Measurements from ENCODE around the gene MIEF1. TPM values are rescaled to one million over a fixed set of nuclear protein-coding genes. Genes with fewer than 3 reads are reported as not detected.

Gene MIEF1
- total and polyA plus RNA-seq, 2 of the 8 experiments (the other 6 are each of a cell fraction or from before 2014, with no cell fraction given): 16.8 to 32.7 TPM

DNA sequence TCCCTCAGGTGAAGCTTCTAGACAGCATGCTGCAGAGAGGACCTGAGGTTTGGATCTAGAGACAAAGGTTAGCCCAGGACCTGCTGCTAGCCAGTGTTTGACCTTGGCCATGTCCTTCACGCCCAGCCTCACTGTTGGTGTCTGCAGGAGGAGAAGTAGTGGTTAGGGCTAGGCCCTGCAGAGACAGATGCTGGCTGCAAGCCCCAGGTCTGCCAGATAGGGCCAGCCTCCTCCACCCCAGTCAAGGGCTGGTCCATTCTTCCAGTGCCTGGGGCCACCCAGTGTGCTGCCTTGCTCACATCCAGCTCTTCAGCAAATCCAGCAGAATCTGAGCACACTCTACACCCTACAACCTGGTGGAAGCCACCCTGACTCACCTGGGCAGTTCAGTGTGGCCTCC is 21.5 kb upstream of the MIEF1 start:
- Histone ChIP-seq H3K4me1 (replicated peaks in 1 of 4; ENCODE audit: control insufficient read depth in 3 of 4, insufficient read depth in 4 of 4, low read length in 3 of 4) (no peaks in the 10 kb centered on the region; a peak in 1 of 7 replicates), H3K27me3 (replicated peaks in 1 of 4; ENCODE audit: control insufficient read depth in 3 of 4, extremely low read depth in 1 of 4, insufficient read depth in 3 of 4, low read length in 3 of 4) (no peaks in the 10 kb centered on the region; a peak in 1 of 7 replicates), H2AK5ac (ENCODE audit: low read depth, low read length) (no peak overlapping the region), H3K4me3 (ENCODE audit: extremely low read depth in 1 of 4, insufficient read depth in 2 of 4, low read depth in 3 of 4, low read length in 4 of 4) (no peak overlapping the region), H3K36me3 (ENCODE audit: control insufficient read depth in 2 of 4, insufficient read depth in 4 of 4, low read length in 3 of 4) (no peaks in the 10 kb centered on the region), H3K23me2 (ENCODE audit: low read depth, low read length) (no peaks in the 10 kb centered on the region), H4K20me1 (replicated peaks in 1 of 2; ENCODE audit: control insufficient read depth in 1 of 2, insufficient read depth in 2 of 2, low read length in 2 of 2) (peaks cover 9 to 17% of the 10 kb centered on the region in 2 experiments), H3K56ac (replicated peaks; ENCODE audit: insufficient read length, low read depth, low read length) (no peak overlapping the region), H2BK5ac (ENCODE audit: low read depth, low read length) (no peak overlapping the region), H3K27ac (ENCODE audit: low read depth, low read length) (no peak overlapping the region), H2BK12ac (ENCODE audit: low read depth, low read length) (0 out of 2 replicates have a peak overlapping the region, but pooled peaks have one; percentile 9), H2BK15ac (ENCODE audit: low read length) (no peak overlapping the region), H4K8ac (ENCODE audit: extremely low read depth, insufficient read depth, low read length) (no peak overlapping the region), H2AFZ (ENCODE audit: low read length) (no peak overlapping the region), H3K79me2 (ENCODE audit: control insufficient read depth in 1 of 2, insufficient read depth in 2 of 2, low read length in 2 of 2) (no peaks in the 10 kb centered on the region), H4K91ac (replicated peaks; ENCODE audit: insufficient read length, low read length) (no peak overlapping the region), H4K5ac (ENCODE audit: insufficient read length, low read depth, low read length) (no peak overlapping the region), H3K18ac (ENCODE audit: extremely low read depth, low read length) (no peak overlapping the region), H3K14ac (ENCODE audit: insufficient read length) (no peak overlapping the region), H3K4me2 (ENCODE audit: insufficient read depth in 1 of 2, low read depth in 2 of 2, low read length in 2 of 2) (no peak overlapping the region), H3K23ac (ENCODE audit: insufficient read length) (no peak overlapping the region), H3K79me1 (ENCODE audit: low read depth, low read length) (peaks cover 3% of the 10 kb centered on the region), H3K9me3 (ENCODE audit: insufficient read depth in 2 of 2, low read depth in 1 of 2, low read length in 1 of 2) (no peaks in the 10 kb centered on the region), H3K9ac (replicated peaks in 1 of 4; ENCODE audit: extremely low read depth in 1 of 4, low read depth in 3 of 4, low read length in 3 of 4) (no peak overlapping the region), H3K4ac (replicated peaks; ENCODE audit: insufficient read length, low read depth, low read length) (no peak overlapping the region), H2BK20ac (ENCODE audit: low read length) (no peak overlapping the region), H2BK120ac (replicated peaks; ENCODE audit: low read depth, low read length) (no peak overlapping the region)
- ChIA-PET CTCF (ENCODE audit: partially characterized antibody) (interaction anchor here (0.8 to 11.1 kb wide), 10 partner anchors 9 to 137 kb away, joined by 3 to 120 read pairs (median 6); no protein-coding TSS in a partner anchor), POLR2A (ENCODE audit: partially characterized antibody) (interaction anchor here (1.0 to 1.4 kb wide), 4 partner anchors 14 to 81 kb away, joined by 3 to 6 read pairs (median 4); partner anchors contain the start of genes ATF4 and TAB1)
- 90% methylated on average over 1 of the region's 1 CpG; no CpG with 5 or more reads in 1 of the 2 experiments for WGBS, 2 experiments (ENCODE audit: extremely low coverage in 1 of 2, insufficient coverage in 1 of 2, insufficient read length in 1 of 2, insufficient replicate concordance in 2 of 2, low coverage in 1 of 2, low lambda C conversion rate in 2 of 2, missing lambda C conversion rate in 1 of 2)
- no peak for DNase-seq (ENCODE audit: low read depth in 1 of 2, low spot score in 2 of 2)
- FAIRE-seq: no peak
- TF ChIP-seq RFX5 (IDR thresholded peaks at IDR 0.05; ENCODE audit: borderline replicate concordance, low read depth, low read length): no peak
- TF ChIP-seq KDM5A (IDR thresholded peaks at IDR 0.05; ENCODE audit: low read length): no peak
